Stomach (tissue), 4 donors: ENCODE measurements around the gene RPH3AL.

Experiments used
- CTCF ChIP-seq, 7 experiments: fragments of 450-650 bp in 4 of 7; fragments of 200-600 bp in 3 of 7; sonication (generic) in 3 of 7; IDR thresholded peaks; one replicate each; pipeline ENCODE4 v1.5.1; 2016 to 2019; ENCODE audit warnings: antibody characterized with exemption in 7 of 7, control low read depth in 2 of 7, mild to moderate bottlenecking in 1 of 7
- POLR2A ChIP-seq, 4 donors: fragments of 450-650 bp; IDR thresholded peaks; one replicate each; pipeline ENCODE4 v1.6.1; 2016; ENCODE audit warnings: antibody characterized with exemption in 4 of 4, control low read depth in 2 of 4, mild to moderate bottlenecking in 1 of 4, moderate library complexity in 1 of 4

GRCh38 chr17:164303-165235 lies 188.0 kb downstream of the RPH3AL start:
- peak in 4 of 7 experiments; percentile 13 to 58 (median 25) for TF ChIP-seq CTCF (IDR thresholded peaks at IDR 0.05)
- TF ChIP-seq POLR2A (IDR thresholded peaks at IDR 0.05) = no peak
